ENCODE data around the gene RAX.

Gene RAX

DNA sequence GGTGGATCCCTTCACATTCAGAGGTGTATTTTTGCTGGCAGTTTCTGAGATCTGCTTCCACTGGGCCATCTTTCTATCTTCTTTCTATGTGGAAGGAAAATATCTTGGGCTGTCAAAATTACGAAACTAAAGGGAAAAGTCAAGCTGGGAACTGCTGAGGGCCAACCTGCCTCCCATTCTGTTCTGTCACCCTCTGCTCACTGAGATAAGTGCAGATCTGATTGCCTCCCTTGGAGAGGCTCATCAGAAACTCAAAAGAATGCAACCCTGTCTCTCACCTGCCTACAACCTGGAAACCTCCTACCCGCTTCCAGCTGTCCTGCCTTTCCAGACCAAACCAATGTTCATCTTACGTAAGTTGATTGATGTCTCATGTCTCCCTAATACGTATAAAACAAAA lies 26.5 kb downstream of the RAX start:
- no peak overlapping the region for H4K8ac ChIP-seq (ENCODE audit: low read depth, low read length)
- H3K79me2 ChIP-seq (ENCODE audit: control insufficient read depth, insufficient read depth, low read length, poor library complexity): no peaks in the 10 kb centered on the region
- H4K91ac ChIP-seq (ENCODE audit: low read depth, low read length): no peak overlapping the region
- H3K18ac ChIP-seq (ENCODE audit: low read length): no peak overlapping the region
- DNase-seq: no peak
- no peak overlapping the region for H2AK5ac ChIP-seq (ENCODE audit: low read length)
- H3K27ac ChIP-seq (ENCODE audit: low read depth, low read length): no peak overlapping the region
- no peak overlapping the region for H3K4me2 ChIP-seq (ENCODE audit: low read length)
- H3K4ac ChIP-seq (ENCODE audit: low read depth, low read length): no peak overlapping the region
- no peak overlapping the region for H3K23ac ChIP-seq (ENCODE audit: low read length)
- no peak overlapping the region for H3K14ac ChIP-seq (ENCODE audit: low read length)
- H3K9me3 ChIP-seq (ENCODE audit: insufficient read depth, low read depth, low read length): no peaks in the 10 kb centered on the region
- no peaks in the 10 kb centered on the region for H3K27me3 ChIP-seq (ENCODE audit: insufficient read depth, low read length)
- no peak overlapping the region for H3K9ac ChIP-seq (ENCODE audit: low read length)
- no peak overlapping the region for H2BK5ac ChIP-seq (ENCODE audit: low read depth, low read length, poor library complexity)
- no peak overlapping the region for H3K4me3 ChIP-seq (ENCODE audit: low read depth, low read length)
- no peaks in the 10 kb centered on the region for H3K79me1 ChIP-seq (ENCODE audit: low read length)
- H3K36me3 ChIP-seq (ENCODE audit: control insufficient read depth in 1 of 2, insufficient read depth in 2 of 2, low read length in 2 of 2): no peaks in the 10 kb centered on the region
- no CpG with 5 or more reads among the region's 4 CpGs for WGBS (ENCODE audit: extremely low coverage, insufficient coverage, insufficient read length)
- no peaks in the 10 kb centered on the region for H3K4me1 ChIP-seq (ENCODE audit: control insufficient read depth in 1 of 2, insufficient read depth in 2 of 2, low read length in 2 of 2)
- no peak overlapping the region for H4K12ac ChIP-seq (ENCODE audit: low read depth, low read length)
- H2BK120ac ChIP-seq (ENCODE audit: insufficient read depth, low read length, poor library complexity): no peak overlapping the region
- H2AFZ ChIP-seq (ENCODE audit: insufficient read depth, low read length, poor library complexity): no peak overlapping the region
- H2BK12ac ChIP-seq (ENCODE audit: low read length): no peak overlapping the region

DNA sequence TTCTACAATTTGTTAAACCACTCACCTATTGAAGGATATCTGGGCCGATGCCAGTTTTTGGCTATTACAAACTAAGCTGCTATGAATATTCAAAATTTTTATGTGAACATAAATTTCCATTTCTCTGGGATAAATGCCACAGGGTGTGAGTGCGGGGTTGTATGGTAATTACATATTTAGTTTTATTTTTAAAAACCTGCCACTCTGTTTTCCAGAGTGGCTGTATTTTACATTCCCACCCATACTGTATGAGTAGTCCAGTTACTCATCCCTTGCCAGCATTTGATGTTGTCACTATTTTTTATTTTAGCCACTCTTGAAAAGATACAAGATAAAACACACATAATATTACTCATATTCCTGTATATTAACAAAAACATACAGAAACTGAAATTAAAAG lies 30.3 kb downstream of the RAX start:
- no peak for DNase-seq
- H3K14ac ChIP-seq (ENCODE audit: low read length): no peak overlapping the region
- H2BK12ac ChIP-seq (ENCODE audit: low read length): no peak overlapping the region
- no peak overlapping the region for H3K18ac ChIP-seq (ENCODE audit: low read length)
- H2BK5ac ChIP-seq (ENCODE audit: low read depth, low read length, poor library complexity): no peak overlapping the region
- no peak overlapping the region for H3K4ac ChIP-seq (ENCODE audit: low read depth, low read length)
- H2BK120ac ChIP-seq (ENCODE audit: insufficient read depth, low read length, poor library complexity): no peak overlapping the region
- no peaks in the 10 kb centered on the region for H3K4me1 ChIP-seq (ENCODE audit: control insufficient read depth in 1 of 2, insufficient read depth in 2 of 2, low read length in 2 of 2)
- no peaks in the 10 kb centered on the region for H3K79me2 ChIP-seq (ENCODE audit: control insufficient read depth, insufficient read depth, low read length, poor library complexity)
- no CpG with 5 or more reads among the region's 2 CpGs for WGBS (ENCODE audit: extremely low coverage, insufficient coverage, insufficient read length)
- no peak overlapping the region for H4K91ac ChIP-seq (ENCODE audit: low read depth, low read length)
- H3K4me3 ChIP-seq (ENCODE audit: low read depth, low read length): no peak overlapping the region
- no peak overlapping the region for H2AK5ac ChIP-seq (ENCODE audit: low read length)
- no peak overlapping the region for H4K8ac ChIP-seq (ENCODE audit: low read depth, low read length)
- no peaks in the 10 kb centered on the region for H3K9me3 ChIP-seq (ENCODE audit: insufficient read depth, low read depth, low read length)
- H3K27ac ChIP-seq (ENCODE audit: low read depth, low read length): no peak overlapping the region
- H4K12ac ChIP-seq (ENCODE audit: low read depth, low read length): no peak overlapping the region
- no peak overlapping the region for H3K4me2 ChIP-seq (ENCODE audit: low read length)
- no peaks in the 10 kb centered on the region for H3K79me1 ChIP-seq (ENCODE audit: low read length)
- no peak overlapping the region for H3K9ac ChIP-seq (ENCODE audit: low read length)
- no peaks in the 10 kb centered on the region for H3K27me3 ChIP-seq (ENCODE audit: insufficient read depth, low read length)
- no peaks in the 10 kb centered on the region for H3K36me3 ChIP-seq (ENCODE audit: control insufficient read depth in 1 of 2, insufficient read depth in 2 of 2, low read length in 2 of 2)
- no peak overlapping the region for H3K23ac ChIP-seq (ENCODE audit: low read length)
- H2AFZ ChIP-seq (ENCODE audit: insufficient read depth, low read length, poor library complexity): no peak overlapping the region

- WGBS (ENCODE audit: extremely low coverage, insufficient coverage, insufficient read length): no CpG with 5 or more reads among the region's 4 CpGs
- H3K4me1 ChIP-seq (ENCODE audit: control insufficient read depth in 1 of 2, insufficient read depth in 2 of 2, low read length in 2 of 2): no peaks in the 10 kb centered on the region
- H3K27me3 ChIP-seq (ENCODE audit: insufficient read depth, low read length): no peaks in the 10 kb centered on the region
- H2AK5ac ChIP-seq (ENCODE audit: low read length): no peak overlapping the region
- H3K18ac ChIP-seq (ENCODE audit: low read length): no peak overlapping the region
- no peak overlapping the region for H2BK120ac ChIP-seq (ENCODE audit: insufficient read depth, low read length, poor library complexity)
- H2BK12ac ChIP-seq (ENCODE audit: low read length): no peak overlapping the region
- DNase-seq: no peak
- H3K79me1 ChIP-seq (ENCODE audit: low read length): no peaks in the 10 kb centered on the region
- H2BK5ac ChIP-seq (ENCODE audit: low read depth, low read length, poor library complexity): no peak overlapping the region
- no peak overlapping the region for H4K8ac ChIP-seq (ENCODE audit: low read depth, low read length)
- no peak overlapping the region for H3K14ac ChIP-seq (ENCODE audit: low read length)
- no peak overlapping the region for H3K9ac ChIP-seq (ENCODE audit: low read length)
- no peak overlapping the region for H4K91ac ChIP-seq (ENCODE audit: low read depth, low read length)
- H3K9me3 ChIP-seq (ENCODE audit: insufficient read depth, low read depth, low read length): no peaks in the 10 kb centered on the region
- H3K36me3 ChIP-seq (ENCODE audit: control insufficient read depth in 1 of 2, insufficient read depth in 2 of 2, low read length in 2 of 2): no peaks in the 10 kb centered on the region
- no peaks in the 10 kb centered on the region for H3K79me2 ChIP-seq (ENCODE audit: control insufficient read depth, insufficient read depth, low read length, poor library complexity)
- H3K4me2 ChIP-seq (ENCODE audit: low read length): no peak overlapping the region
- no peak overlapping the region for H3K4ac ChIP-seq (ENCODE audit: low read depth, low read length)
- no peak overlapping the region for H3K27ac ChIP-seq (ENCODE audit: low read depth, low read length)
- no peak overlapping the region for H2AFZ ChIP-seq (ENCODE audit: insufficient read depth, low read length, poor library complexity)
- H4K12ac ChIP-seq (ENCODE audit: low read depth, low read length): no peak overlapping the region
- no peak overlapping the region for H3K23ac ChIP-seq (ENCODE audit: low read length)
- H3K4me3 ChIP-seq (ENCODE audit: low read depth, low read length): no peak overlapping the region
Observed at GRCh38 chr18:59239642-59240041, 33.6 kb downstream of the RAX start.

- H2BK12ac ChIP-seq (ENCODE audit: low read length): no peak overlapping the region
- H4K12ac ChIP-seq (ENCODE audit: low read depth, low read length): no peak overlapping the region
- H4K8ac ChIP-seq (ENCODE audit: low read depth, low read length): no peak overlapping the region
- no peak overlapping the region for H3K9ac ChIP-seq (ENCODE audit: low read length)
- H3K79me2 ChIP-seq (ENCODE audit: control insufficient read depth, insufficient read depth, low read length, poor library complexity): no peaks in the 10 kb centered on the region
- no peaks in the 10 kb centered on the region for H3K36me3 ChIP-seq (ENCODE audit: control insufficient read depth in 1 of 2, insufficient read depth in 2 of 2, low read length in 2 of 2)
- no peak overlapping the region for H3K14ac ChIP-seq (ENCODE audit: low read length)
- H2BK5ac ChIP-seq (ENCODE audit: low read depth, low read length, poor library complexity): no peak overlapping the region
- H4K91ac ChIP-seq (ENCODE audit: low read depth, low read length): no peak overlapping the region
- H3K79me1 ChIP-seq (ENCODE audit: low read length): no peaks in the 10 kb centered on the region
- H2BK120ac ChIP-seq (ENCODE audit: insufficient read depth, low read length, poor library complexity): no peak overlapping the region
- no peaks in the 10 kb centered on the region for H3K9me3 ChIP-seq (ENCODE audit: insufficient read depth, low read depth, low read length)
- H3K27ac ChIP-seq (ENCODE audit: low read depth, low read length): no peak overlapping the region
- H3K4me2 ChIP-seq (ENCODE audit: low read length): no peak overlapping the region
- no peak overlapping the region for H3K4ac ChIP-seq (ENCODE audit: low read depth, low read length)
- H3K18ac ChIP-seq (ENCODE audit: low read length): no peak overlapping the region
- H3K4me1 ChIP-seq (ENCODE audit: control insufficient read depth in 1 of 2, insufficient read depth in 2 of 2, low read length in 2 of 2): no peaks in the 10 kb centered on the region
- H3K4me3 ChIP-seq (ENCODE audit: low read depth, low read length): no peak overlapping the region
- no peak overlapping the region for H2AFZ ChIP-seq (ENCODE audit: insufficient read depth, low read length, poor library complexity)
- DNase-seq: no peak
- H3K27me3 ChIP-seq (ENCODE audit: insufficient read depth, low read length): no peaks in the 10 kb centered on the region
- no peak overlapping the region for H2AK5ac ChIP-seq (ENCODE audit: low read length)
- no peak overlapping the region for H3K23ac ChIP-seq (ENCODE audit: low read length)
Observed at GRCh38 chr18:59238385-59238784, 34.9 kb downstream of the RAX start.

- Histone ChIP-seq H3K4me3 (ENCODE audit: low read depth, low read length) (no peak overlapping the region), H2AFZ (ENCODE audit: insufficient read depth, low read length, poor library complexity) (no peak overlapping the region), H2BK5ac (ENCODE audit: low read depth, low read length, poor library complexity) (no peak overlapping the region), H2BK120ac (ENCODE audit: insufficient read depth, low read length, poor library complexity) (no peak overlapping the region), H3K4me2 (ENCODE audit: low read length) (no peak overlapping the region), H3K14ac (ENCODE audit: low read length) (no peak overlapping the region), H4K12ac (ENCODE audit: low read depth, low read length) (no peak overlapping the region), H3K27ac (ENCODE audit: low read depth, low read length) (no peak overlapping the region), H3K79me2 (ENCODE audit: control insufficient read depth, insufficient read depth, low read length, poor library complexity) (no peaks in the 10 kb centered on the region), H2AK5ac (ENCODE audit: low read length) (no peak overlapping the region), H3K36me3 (ENCODE audit: control insufficient read depth in 1 of 2, insufficient read depth in 2 of 2, low read length in 2 of 2) (no peaks in the 10 kb centered on the region), H3K79me1 (ENCODE audit: low read length) (no peaks in the 10 kb centered on the region), H3K18ac (ENCODE audit: low read length) (no peak overlapping the region), H2BK12ac (ENCODE audit: low read length) (no peak overlapping the region), H4K91ac (ENCODE audit: low read depth, low read length) (no peak overlapping the region), H3K4ac (ENCODE audit: low read depth, low read length) (no peak overlapping the region), H3K27me3 (ENCODE audit: insufficient read depth, low read length) (no peaks in the 10 kb centered on the region), H3K23ac (ENCODE audit: low read length) (no peak overlapping the region), H3K4me1 (ENCODE audit: control insufficient read depth in 1 of 2, insufficient read depth in 2 of 2, low read length in 2 of 2) (no peaks in the 10 kb centered on the region), H3K9me3 (ENCODE audit: insufficient read depth, low read depth, low read length) (no peaks in the 10 kb centered on the region), H4K8ac (ENCODE audit: low read depth, low read length) (no peak overlapping the region), H3K9ac (ENCODE audit: low read length) (no peak overlapping the region)
- peak; percentile 8 to 34 for DNase-seq
- no CpG with 5 or more reads among the region's 6 CpGs for WGBS (ENCODE audit: extremely low coverage, insufficient coverage, insufficient read length)
Observed at GRCh38 chr18:59233017-59233410, 40.2 kb downstream of the RAX start.

Measured in trophoblast cell (in vitro differentiated cells and primary cell).